ENCODE data around the gene CALR3.
"Not testable (repeated sequence)": the region's sequence is repeated elsewhere in the genome, so short reads cannot be mapped to it uniquely, and the experiment has no call there.

CALR3 gene, protein sequence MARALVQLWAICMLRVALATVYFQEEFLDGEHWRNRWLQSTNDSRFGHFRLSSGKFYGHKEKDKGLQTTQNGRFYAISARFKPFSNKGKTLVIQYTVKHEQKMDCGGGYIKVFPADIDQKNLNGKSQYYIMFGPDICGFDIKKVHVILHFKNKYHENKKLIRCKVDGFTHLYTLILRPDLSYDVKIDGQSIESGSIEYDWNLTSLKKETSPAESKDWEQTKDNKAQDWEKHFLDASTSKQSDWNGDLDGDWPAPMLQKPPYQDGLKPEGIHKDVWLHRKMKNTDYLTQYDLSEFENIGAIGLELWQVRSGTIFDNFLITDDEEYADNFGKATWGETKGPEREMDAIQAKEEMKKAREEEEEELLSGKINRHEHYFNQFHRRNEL
- total RNA-seq = 0.07 to 0.24 reads per million in 2 donors

DNA sequence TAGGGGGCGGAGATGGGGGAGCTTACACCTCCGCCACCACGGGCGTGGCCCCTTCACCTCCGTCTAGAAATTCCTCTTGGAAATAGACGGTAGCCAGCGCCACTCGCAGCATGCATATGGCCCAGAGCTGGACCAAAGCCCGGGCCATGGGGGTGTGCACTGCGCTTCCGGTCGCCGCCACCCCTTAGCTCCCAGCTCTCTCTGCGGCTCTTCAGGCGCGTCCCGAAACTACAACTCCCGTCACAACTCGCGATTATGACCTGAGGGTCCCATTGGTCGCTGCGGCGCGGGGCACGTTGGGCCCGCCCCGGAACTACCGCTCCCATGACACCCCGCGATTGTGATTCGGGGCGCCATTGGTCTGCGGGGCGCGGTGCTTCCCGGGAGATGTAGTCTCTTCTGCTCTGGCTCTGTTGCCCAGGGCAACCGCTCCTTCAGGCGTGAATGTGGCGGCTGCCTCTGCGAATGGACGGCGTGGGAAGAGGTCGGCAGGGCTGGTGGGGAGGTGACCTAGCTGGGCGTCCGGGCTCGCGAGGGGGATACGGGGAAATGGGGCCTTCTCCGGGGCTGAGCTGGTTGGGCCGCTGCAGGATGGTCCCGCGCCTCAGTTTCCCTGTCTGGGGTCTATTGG, at the start of gene CALR3, which contains the start of gene C19orf44:
Gene CALR3 (minus strand): TSS at position 186 of the 631 bp plus-strand sequence. CDS start 38 bp downstream, at position 148.
Gene C19orf44 (plus strand): TSS at position 413 of the 631 bp plus-strand sequence. CDS start 4,399 bp downstream, outside the sequence.
- peak; percentile 93 for DNase-seq

DNA sequence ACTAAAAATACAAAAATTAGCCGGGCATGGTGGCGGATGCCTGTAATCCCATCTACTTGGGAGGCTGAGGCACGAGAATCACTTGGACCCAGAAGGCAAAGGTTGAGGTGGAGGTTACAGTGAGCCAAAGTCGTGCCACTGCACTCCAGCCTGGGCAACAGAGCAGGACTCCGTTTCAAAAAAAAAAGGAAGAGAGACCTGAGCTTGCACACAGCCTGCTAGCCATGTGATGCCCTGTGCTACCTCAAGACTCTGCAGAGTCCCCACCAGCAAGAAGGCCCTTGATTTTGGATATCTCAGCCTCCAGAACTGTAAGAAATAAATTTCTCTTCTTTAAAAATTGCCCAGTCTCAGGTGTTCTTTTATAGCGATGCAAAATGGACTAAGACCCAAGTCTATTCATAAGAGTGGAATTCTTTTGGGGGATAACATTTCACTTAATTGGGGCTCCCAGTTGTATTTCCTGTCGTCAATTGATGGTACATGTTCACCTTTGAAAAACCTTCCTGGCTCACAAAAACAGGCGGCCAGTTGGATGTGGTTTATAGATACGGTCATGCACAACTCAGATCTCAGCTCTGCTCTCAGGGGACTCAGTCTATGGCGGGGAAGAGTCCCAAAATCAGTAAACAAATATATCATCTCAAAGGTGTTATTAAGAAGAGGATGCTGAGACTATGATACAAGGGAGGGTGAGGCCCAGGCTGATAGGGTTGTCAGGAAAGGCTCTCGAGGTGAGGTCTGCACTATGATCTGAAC, 48.7 kb upstream of the CALR3 start:
- DNase-seq = no peak

DNA sequence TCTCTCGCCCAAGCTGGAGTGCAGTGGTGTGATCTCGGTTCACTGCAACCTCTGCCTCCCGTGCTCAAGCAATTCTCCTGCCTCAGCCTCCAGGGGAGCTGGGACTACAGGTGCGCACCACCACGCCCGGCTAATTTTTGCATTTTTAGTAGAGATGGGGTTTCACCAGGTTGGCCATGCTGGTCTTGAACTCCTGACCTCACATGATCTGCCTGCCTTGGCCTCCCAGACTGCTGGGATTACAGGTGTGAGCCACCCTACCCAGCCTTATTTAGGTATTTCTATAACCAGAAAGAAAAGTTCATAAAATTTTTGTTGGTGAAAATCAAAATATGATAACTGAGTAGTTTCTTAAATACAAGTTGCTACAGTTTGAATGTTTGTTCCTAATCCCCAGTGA, 47.8 kb upstream of the CALR3 start:
- not testable (repeated sequence) for DNase-seq

DNA sequence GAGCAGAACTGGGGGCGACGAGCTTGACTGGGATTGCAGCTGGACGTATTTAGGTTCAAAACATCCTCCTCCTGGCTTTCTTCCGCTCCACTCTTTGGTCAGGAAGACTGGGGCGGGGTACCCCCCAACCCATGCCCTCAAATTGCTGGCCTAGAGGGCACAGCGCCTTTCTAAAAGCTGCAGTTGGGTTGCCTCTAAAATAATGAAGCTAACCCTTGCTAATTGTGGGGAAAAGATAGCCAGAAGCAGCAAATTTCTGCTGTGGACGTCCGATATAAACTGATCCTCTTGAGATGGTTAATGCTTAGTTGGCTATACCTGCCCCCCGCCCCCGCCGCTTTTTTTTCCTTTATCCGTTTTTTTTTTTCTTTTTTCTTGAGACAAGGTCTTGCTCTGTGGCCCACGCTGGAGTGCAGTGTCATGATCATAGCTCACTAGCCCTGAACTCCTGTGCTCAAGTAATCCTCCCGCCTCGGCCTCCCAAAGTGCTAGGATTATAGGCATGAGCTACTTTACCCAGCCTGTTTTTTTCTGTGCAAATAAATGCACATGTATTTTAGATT, 47.0 kb upstream of the CALR3 start:
- no peak for DNase-seq

DNA sequence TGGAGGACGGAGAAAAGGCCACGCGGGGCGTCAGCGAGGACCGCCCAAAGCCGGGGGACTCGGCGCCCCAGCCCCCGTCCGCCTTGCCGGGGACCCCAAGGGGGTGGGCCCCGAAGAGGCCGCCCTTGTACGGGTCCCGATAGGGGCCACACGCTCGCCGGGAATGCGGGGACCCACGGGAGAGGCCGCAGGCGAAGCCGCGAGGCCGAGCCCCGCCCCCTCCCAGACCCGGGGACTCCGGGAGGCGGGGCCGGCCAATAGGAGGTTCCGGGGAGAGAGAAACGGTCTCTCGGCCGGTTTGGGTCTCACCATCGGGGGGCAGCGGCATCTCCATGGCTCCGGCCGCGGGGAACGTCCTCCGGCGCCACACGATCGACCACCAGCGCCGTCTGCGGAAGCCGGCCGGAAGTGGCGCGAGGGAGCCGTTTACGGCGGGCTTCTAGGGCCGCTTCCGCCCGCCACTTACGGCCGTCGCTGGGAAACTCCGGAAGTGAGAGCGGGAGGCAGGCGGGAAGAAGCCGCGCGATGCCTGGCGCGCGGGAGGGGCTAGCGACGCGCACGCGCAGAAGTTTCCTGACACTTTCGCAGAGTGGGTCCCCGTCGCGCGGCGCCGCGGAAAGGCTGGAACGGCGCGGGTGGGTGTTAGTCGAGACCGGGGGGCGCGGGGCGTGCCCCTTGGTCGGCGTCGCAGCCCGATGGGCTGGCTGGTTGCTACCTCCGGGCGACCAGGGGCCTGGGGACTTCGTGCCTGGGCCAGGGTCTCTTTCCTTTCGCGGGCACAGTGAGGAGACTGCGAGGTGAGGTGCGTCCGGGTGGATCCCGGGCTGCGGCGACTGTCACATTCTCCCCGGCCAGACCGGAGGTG, 46.3 kb upstream of the CALR3 start, which contains the start of gene CHERP:
Gene CHERP (minus strand): TSS at position 393 of the 865 bp plus-strand sequence. CDS start 59 bp downstream, at position 334.
- peak; percentile 94 for DNase-seq

DNA sequence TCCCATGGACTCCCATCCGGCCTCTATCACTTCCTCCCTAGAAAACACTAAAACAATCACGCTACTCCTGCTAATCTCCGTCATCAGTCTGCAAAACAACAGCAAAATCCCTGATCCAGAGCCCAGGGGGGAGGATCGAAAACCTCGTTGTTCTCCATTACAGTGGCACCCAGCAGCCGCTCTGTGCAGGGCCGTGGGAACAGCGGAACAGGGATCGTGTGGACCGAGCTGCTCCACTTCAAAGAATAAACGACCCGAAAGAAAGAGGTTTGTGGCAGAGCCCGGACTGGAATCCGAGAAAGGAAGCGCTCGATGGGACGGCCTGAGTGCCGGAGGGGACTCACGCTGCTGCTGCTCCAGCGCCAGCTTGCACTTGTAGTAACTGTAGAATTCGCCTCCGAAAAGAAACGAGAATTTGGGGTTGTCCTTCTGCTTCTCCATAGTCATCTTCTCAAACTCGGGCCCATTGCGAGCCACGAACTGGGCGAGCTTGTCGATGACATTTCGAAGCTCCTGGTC, 45.6 kb upstream of the CALR3 start:
- no peak for DNase-seq

DNA sequence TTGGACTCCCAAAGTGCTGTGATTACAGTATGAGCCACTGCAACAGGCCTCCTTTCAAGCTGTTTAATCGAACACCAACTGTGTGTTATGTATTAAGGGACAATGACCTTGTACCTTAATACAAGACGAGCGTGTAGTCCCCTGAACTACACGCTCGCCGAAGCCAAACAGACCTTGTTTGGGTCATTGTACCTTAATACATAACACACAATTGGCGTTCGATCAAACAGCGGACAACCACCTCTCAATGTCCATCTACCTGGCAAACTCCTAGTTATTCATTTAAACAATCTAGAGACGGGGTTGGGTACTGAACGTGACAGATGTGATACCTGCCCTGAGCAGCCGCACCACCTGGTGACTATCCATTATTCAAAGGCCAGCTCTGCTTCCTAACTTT, 45.0 kb upstream of the CALR3 start:
- no peak for DNase-seq

DNA sequence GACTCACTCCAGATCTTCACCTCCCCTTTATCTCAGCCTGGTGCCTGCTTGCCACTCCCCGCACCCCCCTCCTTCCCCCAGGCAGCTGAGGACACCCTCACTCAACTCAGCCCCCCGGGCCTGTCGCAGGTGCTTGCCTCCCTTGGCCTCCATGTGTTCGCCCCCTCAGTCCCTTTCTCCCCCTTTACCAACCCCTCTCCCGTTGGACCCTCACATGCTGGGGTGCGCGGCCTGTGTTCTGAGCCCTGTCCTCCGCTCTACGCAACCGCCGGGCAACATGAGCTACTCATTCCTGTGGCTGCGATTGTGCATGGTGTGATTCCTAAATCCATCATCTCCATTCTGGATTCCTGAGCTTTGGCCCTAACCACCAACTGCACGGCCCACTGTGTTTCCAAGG, 41.1 kb upstream of the CALR3 start:
- no peak for DNase-seq

DNA sequence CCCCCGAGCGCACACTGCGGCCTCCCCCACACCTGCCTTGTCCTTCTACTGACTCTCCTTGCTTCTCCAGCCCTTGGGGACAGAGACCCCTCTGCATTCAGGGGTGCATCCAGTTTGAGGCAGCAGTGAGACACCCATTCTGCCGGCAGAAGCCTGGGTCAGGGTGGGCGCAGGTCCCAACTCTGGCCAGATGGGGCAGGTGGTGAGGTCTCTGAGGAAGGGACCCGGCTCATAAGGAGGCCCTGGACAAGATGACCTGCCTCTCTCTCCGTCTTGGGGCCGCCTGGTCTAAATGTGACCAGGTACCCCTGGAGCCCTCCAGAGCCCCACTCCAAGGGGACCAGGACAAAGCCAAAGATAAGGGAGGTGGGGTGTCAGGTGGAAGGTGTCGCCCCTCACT, 40.2 kb upstream of the CALR3 start:
- DNase-seq = no peak

DNA sequence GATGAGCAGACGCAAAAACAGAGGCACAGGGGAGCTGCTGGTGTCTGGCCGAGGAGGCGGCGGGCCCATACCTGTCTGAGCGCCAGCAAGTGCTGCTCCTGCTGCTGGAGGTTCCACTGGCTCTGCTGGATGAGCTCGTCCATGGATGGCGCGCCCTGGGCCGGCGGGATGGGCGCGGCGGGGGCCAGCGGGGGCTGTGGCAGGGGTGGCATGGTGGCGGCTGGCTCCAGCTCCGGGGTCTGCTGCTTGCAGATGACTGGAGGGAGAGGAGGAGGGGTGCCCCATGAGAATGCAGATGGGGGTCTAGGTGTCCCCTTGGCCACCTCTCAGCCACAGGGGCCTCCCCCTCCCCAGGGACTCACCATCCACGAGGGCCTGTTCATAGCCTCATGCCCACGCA, 39.4 kb upstream of the CALR3 start:
- DNase-seq = no peak

DNA sequence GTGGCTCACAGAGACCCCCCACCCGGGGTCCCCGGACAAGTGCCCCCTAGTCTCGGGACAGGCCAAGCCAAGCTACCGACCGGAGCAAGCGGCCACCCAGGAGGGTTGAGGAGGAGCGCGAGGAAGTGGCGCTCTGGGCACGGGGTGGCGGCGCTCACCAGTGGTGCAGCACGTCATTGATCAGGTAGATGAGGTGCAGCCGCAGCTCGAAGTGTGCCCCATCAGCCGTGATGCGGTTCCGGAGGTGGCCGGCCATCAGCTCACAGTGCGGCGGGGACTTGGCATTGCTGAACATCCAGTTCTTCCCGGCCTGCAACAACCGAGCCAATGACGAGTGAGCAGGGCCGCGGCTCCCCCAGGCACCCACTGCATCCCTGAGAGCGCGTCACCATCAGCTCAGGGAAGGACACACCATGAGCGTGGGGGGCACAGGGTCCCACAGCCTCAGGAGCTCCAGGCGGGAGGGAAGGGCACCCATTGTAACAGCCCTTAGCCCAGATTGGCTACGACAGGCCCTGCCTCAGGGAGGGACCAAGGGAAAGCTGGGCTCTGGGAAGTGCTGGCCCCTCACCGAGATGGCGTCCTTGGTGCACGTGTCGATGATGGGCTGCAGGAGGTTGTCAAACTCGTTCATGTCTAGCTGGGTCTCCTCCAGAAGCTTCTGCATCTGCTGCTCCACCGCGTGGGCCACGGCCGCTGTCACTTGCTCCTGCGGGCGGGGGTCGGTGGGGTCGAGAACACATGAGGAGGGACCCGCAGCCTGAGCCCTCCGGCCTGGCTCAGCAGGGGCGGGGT, 36.7 kb upstream of the CALR3 start:
- DNase-seq = no peak

DNA sequence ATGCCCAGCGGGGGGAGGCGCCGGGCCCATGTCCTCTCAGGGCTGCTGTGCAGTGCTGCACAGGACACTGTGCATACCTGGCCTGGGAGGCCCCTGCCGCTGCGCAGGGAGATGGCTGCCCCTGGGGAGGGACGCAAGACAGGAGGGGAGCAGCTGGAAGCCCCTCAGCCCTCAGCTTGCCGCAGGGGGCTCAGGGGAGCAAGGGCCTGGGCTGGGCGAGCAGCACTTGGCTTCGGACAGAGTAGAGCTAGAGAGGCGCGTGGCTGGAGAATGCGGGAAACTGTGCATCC, 35.4 kb upstream of the CALR3 start:
- no peak for DNase-seq

DNA sequence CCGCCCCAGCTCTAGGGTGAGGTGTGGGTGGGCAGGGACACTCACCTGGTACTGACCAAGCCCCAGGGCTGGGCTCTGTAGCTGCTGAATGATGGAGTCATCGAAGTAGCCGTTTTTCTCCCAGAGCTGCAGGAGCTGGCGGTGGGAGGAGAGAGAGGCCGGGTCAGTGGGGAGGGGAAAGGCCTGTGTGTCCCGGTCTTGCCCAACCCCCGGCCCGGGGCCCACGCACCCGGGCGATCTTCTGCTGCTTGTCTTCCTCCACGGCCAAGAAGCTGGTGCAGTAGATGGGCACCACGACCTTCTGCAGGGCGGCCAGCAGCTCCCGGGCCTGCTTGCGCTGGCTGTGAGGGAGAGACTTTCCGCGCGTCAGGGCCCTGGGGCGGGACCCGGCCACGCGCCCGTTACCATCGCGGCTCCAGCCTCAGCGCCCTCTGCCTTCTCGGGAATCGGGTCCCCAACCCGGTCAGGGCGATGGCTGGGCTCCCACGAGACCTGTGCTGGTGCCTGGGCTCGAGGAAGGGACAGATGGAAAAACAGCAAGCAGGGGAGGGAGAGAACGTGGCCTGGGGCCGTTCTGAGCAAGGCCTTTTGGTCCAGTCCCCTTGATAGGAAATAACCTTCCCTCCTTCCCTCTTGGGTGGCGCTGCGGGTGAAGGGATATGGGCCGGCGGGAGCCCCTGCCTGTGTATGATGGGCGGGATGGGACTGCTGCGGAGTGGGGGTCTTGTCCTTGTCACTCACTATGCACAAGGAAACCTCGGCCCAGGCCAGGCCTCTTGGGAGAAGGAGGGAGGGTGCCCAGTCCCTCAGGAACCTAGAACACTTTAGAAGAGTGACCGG, 34.8 kb upstream of the CALR3 start:
- no peak for DNase-seq

DNA sequence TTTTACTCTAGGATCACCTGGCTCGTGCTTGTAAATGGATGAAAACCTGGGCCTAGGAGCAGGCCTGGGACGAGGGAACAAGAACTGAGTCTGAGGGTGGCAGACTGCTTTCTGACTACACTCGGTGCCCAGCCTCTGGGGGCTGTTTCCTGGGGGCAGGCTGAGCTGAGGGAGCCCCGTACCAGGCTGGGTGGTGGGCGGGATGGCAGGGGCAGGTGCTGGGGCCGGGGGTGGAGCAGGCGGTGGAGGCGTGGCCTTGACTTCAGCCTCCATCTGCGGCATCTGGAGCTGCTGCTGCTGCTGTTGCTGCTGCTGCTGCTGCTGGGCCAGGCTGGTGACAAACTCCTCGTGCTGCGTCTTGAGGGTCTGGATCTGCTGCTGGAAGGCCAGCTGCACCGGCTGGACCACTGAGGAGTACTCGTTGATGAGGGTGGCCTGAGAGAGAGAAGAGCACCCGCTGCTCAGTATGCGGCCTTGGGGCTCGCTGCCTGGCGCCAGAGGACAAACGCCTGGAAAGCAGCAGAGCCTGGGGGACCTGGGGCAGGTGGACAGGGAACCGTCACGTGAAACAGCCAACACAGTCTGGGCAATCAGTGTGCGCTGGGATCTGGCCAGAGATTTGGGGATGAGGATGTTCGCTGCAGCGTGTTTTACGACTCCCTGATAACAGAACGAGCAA, 33.6 kb upstream of the CALR3 start:
- no peak for DNase-seq

DNA sequence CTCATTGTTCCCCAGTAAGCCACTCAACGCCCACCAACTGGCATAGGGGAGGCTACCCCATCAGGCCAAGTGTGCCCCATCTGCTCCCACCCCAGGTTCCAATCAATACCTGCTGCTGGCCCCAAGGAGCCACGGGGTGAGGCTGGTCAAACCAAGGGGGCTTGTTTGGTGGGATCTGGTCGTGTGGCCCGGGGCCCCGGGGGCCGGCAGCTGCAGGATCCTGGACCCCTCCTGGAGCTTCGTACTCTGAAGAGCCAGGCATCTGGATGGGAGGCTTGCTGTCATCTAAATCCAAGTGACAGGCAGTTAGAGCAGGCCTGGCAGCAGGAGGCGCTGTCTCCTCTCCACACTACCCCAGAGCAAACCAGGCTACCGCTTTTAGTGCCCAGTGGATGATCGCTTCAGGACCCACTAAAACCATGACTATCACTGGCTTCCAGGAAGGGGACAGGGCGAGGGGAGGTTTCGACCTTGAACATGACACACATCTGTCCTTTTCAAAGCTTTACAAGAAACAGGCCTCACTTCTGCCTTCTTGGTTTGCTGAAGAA, 32.1 kb upstream of the CALR3 start:
- peak; percentile 30 for DNase-seq

DNA sequence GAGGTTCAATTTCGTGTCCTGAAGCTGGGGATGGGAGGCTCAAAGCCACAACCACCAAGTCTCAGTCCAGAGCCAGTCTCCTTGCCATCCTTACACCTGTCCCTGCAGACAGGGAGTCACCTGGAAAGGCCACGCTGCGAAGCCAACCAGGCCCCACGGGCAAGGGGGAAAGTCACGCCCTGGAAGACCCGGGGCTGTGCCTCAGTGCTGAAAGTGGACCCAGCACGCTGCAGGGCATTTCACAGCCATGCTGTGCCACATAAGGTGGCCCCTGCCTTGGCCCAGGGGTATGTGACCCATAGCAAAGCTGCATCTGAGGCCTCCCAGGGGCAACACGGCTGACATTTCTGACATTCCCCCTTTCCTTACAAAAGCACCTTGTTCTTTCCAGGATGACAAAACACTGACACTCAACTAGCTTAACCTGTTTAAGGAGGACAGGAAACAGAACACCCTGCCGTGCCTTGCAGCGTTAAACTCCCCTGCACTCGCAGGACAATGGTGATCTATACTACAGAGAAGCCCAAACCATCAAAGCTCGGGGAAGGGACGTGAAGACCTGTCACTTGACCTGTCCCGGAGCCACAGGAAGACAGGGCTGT, 31.5 kb upstream of the CALR3 start:
- no peak for DNase-seq

DNA sequence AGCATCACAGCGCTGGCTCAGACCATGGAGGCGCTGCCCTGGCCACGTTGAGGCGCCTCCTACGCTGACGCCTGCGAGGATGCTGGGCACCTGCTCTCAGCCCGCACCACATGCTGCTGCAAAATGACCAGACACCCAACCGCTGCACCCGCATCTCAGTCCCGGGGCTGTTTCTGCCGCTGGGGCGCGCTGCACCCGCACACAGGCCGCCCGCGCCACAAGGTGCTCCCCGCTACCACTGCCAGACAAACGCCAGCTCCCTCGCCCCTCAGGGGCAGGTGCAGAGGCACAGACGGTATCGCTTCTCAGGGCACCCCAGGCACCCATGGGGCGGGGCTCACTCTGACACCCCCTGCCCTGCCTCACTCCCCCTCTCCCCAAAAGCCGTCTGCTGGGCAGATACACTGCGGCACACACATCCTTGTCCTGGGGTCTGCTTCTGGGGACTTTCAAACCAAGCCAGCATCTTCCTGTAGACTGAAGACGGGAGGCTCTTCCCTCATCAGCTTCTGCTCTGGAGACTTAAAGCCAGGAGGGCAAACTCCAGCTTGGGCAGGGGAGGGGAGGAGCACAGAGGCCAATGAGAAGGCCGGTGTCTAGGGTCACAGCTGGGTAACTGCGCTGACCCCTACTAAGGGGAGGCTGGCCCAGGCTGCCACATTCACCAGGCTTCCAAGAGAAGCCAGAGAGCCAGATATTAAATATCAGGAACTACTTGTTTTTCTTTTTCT, 29.9 kb upstream of the CALR3 start:
- no peak for DNase-seq
